BE2C (cell line): ENCODE results near the gene SLC7A5.
A peak's percentile ranks its signal among the peaks of the same experiment; 100 is the strongest.
"Not testable (repeated sequence)": the region's sequence is repeated elsewhere in the genome, so short reads cannot be mapped to it uniquely, and the experiment has no call there.

Source experiments
- DNase-seq: peaks from one replicate; pipeline ENCODE4 v3.0.0-alpha.2; 2020
- H3K27me3 ChIP-seq: fragments of 250-450 bp; sonication (Bioruptor Pico); 2 replicates; pipeline ENCODE4 v1.5.1; 2020; ENCODE audit warnings: mild to moderate bottlenecking
- H3K36me3 ChIP-seq: fragments of 250-450 bp; sonication (Bioruptor Pico); 2 replicates; pipeline ENCODE4 v1.5.1; 2020; ENCODE audit warnings: mild to moderate bottlenecking
- H3K4me1 ChIP-seq: fragments of 250-450 bp; sonication (Bioruptor Pico); 2 replicates; pipeline ENCODE4 v1.5.1; 2020
- H3K4me3 ChIP-seq: 2 replicates; pipeline ENCODE4 v1.5.1; 2011; ENCODE audit warnings: low read depth, low read length
- H3K9me3 ChIP-seq: fragments of 250-450 bp; sonication (Bioruptor Pico); 2 replicates; pipeline ENCODE4 v1.5.1; 2020
- TF ChIP-seq, protein P1 (sequence below): IDR thresholded peaks from 2 replicates; pipeline ENCODE4 v1.5.1; 2012; ENCODE audit warnings: mild to moderate bottlenecking, low read depth, low read length

The SLC7A5 gene

DNA sequence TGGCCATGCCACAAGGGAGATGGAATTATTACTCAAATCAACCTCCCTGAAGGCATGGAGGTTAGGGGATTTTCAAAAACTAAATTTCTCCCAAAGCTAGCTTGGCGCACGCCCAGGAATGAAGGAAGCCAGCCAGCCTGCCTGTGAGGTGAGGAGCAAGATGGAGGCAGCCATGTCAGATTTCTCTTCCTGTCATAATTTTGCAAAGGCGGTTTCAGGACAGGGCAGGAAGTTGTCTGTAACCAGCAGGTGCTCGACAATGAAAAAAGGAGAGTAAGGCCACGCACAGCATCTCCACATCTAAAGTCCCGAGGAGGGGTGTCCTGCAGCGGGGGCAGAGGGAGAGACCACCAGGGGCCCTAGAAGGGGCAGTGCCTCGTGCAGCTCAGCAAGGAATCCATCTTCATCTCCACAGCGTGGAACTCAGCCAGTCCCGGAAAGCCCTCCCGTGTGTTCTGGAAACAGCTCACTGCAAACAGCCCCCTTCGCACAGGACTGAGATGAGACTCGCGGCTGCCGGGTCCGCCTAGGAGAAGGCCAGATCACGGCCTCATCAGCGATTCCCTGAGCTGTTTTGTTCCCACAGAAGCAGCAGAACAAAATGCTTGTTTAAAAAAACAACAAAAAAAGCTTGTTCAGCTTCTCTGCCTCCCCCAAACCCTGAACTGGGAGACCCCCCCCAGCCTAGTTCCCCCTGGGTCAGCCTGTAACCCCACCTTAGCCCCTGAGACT, 47.8 kb downstream of the SLC7A5 start:
- TF ChIP-seq, protein P1, sequence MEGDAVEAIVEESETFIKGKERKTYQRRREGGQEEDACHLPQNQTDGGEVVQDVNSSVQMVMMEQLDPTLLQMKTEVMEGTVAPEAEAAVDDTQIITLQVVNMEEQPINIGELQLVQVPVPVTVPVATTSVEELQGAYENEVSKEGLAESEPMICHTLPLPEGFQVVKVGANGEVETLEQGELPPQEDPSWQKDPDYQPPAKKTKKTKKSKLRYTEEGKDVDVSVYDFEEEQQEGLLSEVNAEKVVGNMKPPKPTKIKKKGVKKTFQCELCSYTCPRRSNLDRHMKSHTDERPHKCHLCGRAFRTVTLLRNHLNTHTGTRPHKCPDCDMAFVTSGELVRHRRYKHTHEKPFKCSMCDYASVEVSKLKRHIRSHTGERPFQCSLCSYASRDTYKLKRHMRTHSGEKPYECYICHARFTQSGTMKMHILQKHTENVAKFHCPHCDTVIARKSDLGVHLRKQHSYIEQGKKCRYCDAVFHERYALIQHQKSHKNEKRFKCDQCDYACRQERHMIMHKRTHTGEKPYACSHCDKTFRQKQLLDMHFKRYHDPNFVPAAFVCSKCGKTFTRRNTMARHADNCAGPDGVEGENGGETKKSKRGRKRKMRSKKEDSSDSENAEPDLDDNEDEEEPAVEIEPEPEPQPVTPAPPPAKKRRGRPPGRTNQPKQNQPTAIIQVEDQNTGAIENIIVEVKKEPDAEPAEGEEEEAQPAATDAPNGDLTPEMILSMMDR = no peak
- no peak overlapping the region for H3K4me3 ChIP-seq
- 0 out of 2 replicates have a peak, but pooled peaks cover 3% of the 10 kb centered on the region for H3K4me1 ChIP-seq
- H3K9me3 ChIP-seq = no peaks in the 10 kb centered on the region
- peak; percentile 25 for DNase-seq
- no peaks in the 10 kb centered on the region for H3K36me3 ChIP-seq
- no peaks in the 10 kb centered on the region for H3K27me3 ChIP-seq

DNA sequence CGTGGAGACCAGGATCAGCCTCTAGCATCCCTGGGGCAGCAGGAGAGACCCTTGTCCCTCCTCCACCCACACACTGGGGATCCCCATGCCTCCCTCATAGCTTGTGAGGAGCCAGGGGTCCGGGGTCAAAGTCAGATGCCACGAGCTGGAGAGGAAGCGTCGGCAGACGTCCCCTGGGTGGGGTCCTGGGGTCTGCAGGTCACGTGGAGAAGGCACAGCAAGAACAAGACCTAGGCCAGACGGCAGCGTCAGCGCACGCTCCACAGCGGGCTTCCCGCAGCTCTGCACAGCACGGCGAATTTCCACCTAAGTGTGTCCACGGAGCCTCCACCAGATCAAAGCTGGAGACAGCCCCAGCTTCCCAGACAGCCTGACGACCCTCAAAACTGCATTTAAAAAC, 49.3 kb downstream of the SLC7A5 start:
- Histone ChIP-seq H3K27me3 (no peaks in the 10 kb centered on the region), H3K4me3 (no peak overlapping the region), H3K9me3 (no peaks in the 10 kb centered on the region), H3K36me3 (no peaks in the 10 kb centered on the region), H3K4me1 (0 out of 2 replicates have a peak, but pooled peaks cover 3% of the 10 kb centered on the region)
- TF ChIP-seq, protein P1 = no peak
- no peak for DNase-seq

DNA sequence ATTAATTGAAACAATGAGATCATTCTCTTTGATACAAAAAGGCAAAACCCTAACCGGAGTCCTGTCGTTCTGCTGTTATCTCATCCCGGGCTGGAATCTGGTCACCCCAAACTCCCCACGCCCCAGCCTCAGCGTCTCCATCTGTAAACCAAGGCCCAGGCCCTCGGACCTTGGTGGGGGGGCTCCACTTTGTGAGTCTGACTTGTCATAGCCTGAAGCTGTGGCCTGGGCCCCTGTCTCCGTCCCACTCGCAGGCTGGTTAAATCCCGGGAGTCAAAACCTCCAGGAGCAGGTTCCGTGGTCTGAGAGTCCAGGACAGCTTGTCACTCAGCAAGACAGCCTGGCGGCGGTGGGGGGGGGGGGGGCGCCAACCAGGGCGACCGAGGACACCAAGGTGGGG, 50.0 kb downstream of the SLC7A5 start:
- TF ChIP-seq, protein P1 = no peak

DNA sequence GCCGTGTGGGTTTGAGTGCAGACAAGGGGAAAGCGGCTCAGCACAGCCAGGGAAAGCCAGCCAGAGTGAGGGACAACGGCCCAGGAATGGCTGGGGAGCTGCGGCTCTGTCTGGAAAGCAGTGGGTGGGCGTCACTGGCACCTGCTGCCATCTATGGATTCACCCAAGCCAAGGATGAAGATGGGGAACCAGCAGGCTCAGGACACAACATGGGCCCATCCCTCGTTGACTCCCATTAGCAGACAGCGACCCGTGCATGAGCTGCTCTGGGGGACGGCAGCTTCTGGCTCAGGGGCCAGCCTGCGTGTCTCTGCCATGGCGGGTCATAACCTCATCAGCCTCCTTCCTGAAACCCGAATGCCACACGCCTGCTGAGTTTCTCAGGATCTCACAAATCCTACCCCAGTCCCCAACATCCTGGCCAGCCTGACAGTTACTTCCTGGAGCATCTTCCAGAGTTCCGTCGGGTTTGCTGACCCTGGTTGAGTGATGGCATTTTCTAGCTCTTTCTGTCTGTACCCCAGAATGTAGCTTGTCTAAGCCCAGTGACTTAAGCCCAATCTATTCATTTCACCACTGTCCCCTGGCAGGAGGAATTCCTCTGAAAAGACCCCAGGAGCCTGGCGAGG, 50.7 kb downstream of the SLC7A5 start:
- TF ChIP-seq, protein P1 = no peak
- Histone ChIP-seq H3K4me3 (no peak overlapping the region), H3K36me3 (no peaks in the 10 kb centered on the region), H3K27me3 (no peaks in the 10 kb centered on the region), H3K9me3 (no peaks in the 10 kb centered on the region), H3K4me1 (0 out of 2 replicates have a peak, but pooled peaks cover 3% of the 10 kb centered on the region)
- DNase-seq = no peak

More for the DNA sequence above, 50.0 kb downstream of the SLC7A5 start:
- H3K4me3 ChIP-seq = no peak overlapping the region
- H3K4me1 ChIP-seq = 0 out of 2 replicates have a peak, but pooled peaks cover 3% of the 10 kb centered on the region
- DNase-seq = no peak
- no peaks in the 10 kb centered on the region for H3K36me3 ChIP-seq
- no peaks in the 10 kb centered on the region for H3K27me3 ChIP-seq
- no peaks in the 10 kb centered on the region for H3K9me3 ChIP-seq

DNA sequence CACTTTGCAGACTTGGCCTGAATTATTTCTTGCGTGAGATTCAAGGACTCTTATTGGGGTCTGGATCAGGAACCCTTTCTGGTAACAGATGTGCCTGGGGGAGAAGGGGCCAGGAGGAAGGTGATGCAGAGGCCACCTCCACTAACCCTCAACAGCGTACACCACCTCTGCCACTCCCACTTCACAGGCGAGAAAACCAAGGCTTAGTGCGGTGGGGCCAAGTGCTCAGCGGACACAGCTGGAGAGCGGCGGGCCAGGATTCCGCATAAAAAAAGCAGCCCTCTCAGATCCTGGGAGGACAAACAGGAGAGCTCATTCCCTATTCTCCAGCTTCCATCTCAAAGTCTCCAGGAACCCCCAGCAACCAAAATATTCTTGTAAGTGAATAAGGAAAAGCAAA, 51.4 kb downstream of the SLC7A5 start:
- no peak for DNase-seq
- H3K9me3 ChIP-seq = no peaks in the 10 kb centered on the region
- TF ChIP-seq, protein P1 = no peak
- 0 out of 2 replicates have a peak, but pooled peaks cover 3% of the 10 kb centered on the region for H3K4me1 ChIP-seq
- H3K27me3 ChIP-seq = no peaks in the 10 kb centered on the region
- no peak overlapping the region for H3K4me3 ChIP-seq
- no peaks in the 10 kb centered on the region for H3K36me3 ChIP-seq

DNA sequence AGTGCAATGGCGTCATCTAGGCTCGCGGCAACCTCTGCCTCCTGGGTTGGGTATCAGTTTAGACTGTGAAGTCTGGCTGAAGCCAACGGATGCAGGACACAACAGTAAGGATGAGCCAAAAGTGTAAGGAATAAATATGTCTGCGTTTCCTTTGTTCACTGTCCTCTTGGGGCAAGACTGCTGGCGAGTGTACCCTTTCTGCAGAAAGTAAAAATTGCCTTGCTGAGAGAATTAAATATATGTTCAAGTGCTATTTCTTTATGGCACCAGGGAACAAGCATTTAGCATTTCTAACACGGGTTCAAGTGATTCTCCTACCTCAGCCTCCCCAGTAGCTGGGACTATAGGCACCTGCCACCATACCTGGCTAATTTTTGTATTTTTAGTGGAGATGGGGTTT, 51.9 kb downstream of the SLC7A5 start:
- H3K27me3 ChIP-seq, DNase-seq, H3K9me3 ChIP-seq, H3K4me1 ChIP-seq, H3K36me3 ChIP-seq, H3K4me3 ChIP-seq: not testable (repeated sequence)
